DOHH2 (cell line): Measurements from ENCODE around the gene GOLGA5.
A peak's percentile ranks its signal among the peaks of the same experiment; 100 is the strongest.

ENCODE experiments used
- H3F3A ChIP-seq: fragments of 200-600 bp; sonication (generic), shearing (Covaris generic); 2 replicates; pipeline ENCODE4 v1.6.0; 2016; ENCODE audit warnings: antibody characterized with exemption, mild to moderate bottlenecking; ENCODE audit not compliant: control insufficient read depth, insufficient read depth
- H3K27ac ChIP-seq: fragments of 200-600 bp; sonication (generic); 2 replicates; pipeline ENCODE4 v1.5.1; 2014; ENCODE audit warnings: low read depth, mild to moderate bottlenecking, low read length, moderate library complexity
- H3K27me3 ChIP-seq: fragments of 200-600 bp; sonication (generic); 2 replicates; pipeline ENCODE4 v1.6.1; 2014; ENCODE audit warnings: mild to moderate bottlenecking, low read length, mixed read lengths; ENCODE audit not compliant: control insufficient read depth
- H3K36me3 ChIP-seq: fragments of 200-600 bp; sonication (generic); 2 replicates; pipeline ENCODE4 v1.6.1; 2014; ENCODE audit warnings: mild to moderate bottlenecking, low read length, moderate library complexity, mixed read lengths; ENCODE audit not compliant: control insufficient read depth
- H3K4me1 ChIP-seq: fragments of 200-600 bp; sonication (generic); 2 replicates; pipeline ENCODE4 v1.6.1; 2014; ENCODE audit warnings: mild to moderate bottlenecking, low read length, mixed read lengths; ENCODE audit not compliant: control insufficient read depth
- H3K4me2 ChIP-seq: fragments of 200-600 bp; sonication (generic); 2 replicates; pipeline ENCODE4 v1.6.0; 2014; ENCODE audit warnings: mild to moderate bottlenecking, low read length, moderate library complexity
- H3K4me3 ChIP-seq: fragments of 200-600 bp; sonication (generic); 2 replicates; pipeline ENCODE4 v1.5.1; 2014; ENCODE audit warnings: mild to moderate bottlenecking, low read length, mixed read lengths
- H3K79me2 ChIP-seq: fragments of 200-600 bp; sonication (generic); 2 replicates; pipeline ENCODE4 v1.6.1; 2014; ENCODE audit warnings: mild to moderate bottlenecking, low read length, mixed read lengths; ENCODE audit not compliant: control insufficient read depth
- H3K9me2 ChIP-seq: fragments of 200-600 bp; sonication (generic); replicated peaks from 2 replicates; pipeline ENCODE4 v1.6.1; 2014; ENCODE audit warnings: mild to moderate bottlenecking, low read length, mixed read lengths; ENCODE audit not compliant: control insufficient read depth
- H3K9me3 ChIP-seq: fragments of 200-600 bp; sonication (generic); 2 replicates; pipeline ENCODE4 v1.6.1; 2014; ENCODE audit warnings: antibody characterized with exemption, low read length, mixed read lengths; ENCODE audit not compliant: control insufficient read depth, insufficient read depth
- H4K20me1 ChIP-seq: fragments of 200-600 bp; sonication (generic); 2 replicates; pipeline ENCODE4 v1.6.0; 2014; ENCODE audit warnings: low read depth, mild to moderate bottlenecking, antibody characterized with exemption, low read length, moderate library complexity; ENCODE audit not compliant: control insufficient read depth, insufficient read depth
- CTCF ChIP-seq: fragments of 200-600 bp; sonication (generic); IDR thresholded peaks from one replicate; pipeline ENCODE4 v1.5.1; 2014; ENCODE audit warnings: antibody characterized with exemption, mild to moderate bottlenecking, low read depth, low read length; ENCODE audit not compliant: poor library complexity, severe bottlenecking
- EZH2phosphoT487 ChIP-seq: fragments of 200-600 bp; sonication (generic); IDR thresholded peaks from 2 replicates; pipeline ENCODE4 v1.6.1; 2017; ENCODE audit warnings: borderline replicate concordance, mild to moderate bottlenecking, antibody characterized with exemption, low read length, moderate library complexity, mixed read lengths

The GOLGA5 gene

GRCh38 chr14:92794961-92795360, 856 bp downstream of the GOLGA5 start:
- Histone ChIP-seq H3K4me3 (peak overlapping the region; percentile 92), H3K27ac (no peak overlapping the region), H3K36me3 (peaks cover 32% of the 10 kb centered on the region), H3K4me2 (peak overlapping the region; percentile 72), H3K79me2 (peaks cover 47% of the 10 kb centered on the region), H3F3A (no peaks in the 10 kb centered on the region), H4K20me1 (0 out of 2 replicates have a peak, but pooled peaks cover 2% of the 10 kb centered on the region), H3K9me2 (no peaks in the 10 kb centered on the region), H3K4me1 (peaks cover 25% of the 10 kb centered on the region), H3K9me3 (peaks cover 17% of the 10 kb centered on the region), H3K27me3 (no peaks in the 10 kb centered on the region)
- TF ChIP-seq EZH2phosphoT487 = no peak
- TF ChIP-seq CTCF = no peak

- TF ChIP-seq EZH2phosphoT487 (no peak), CTCF (no peak)
- H3F3A ChIP-seq = no peaks in the 10 kb centered on the region
- H3K79me2 ChIP-seq = peaks cover 77% of the 10 kb centered on the region
- H3K27me3 ChIP-seq = no peaks in the 10 kb centered on the region
- H3K36me3 ChIP-seq = peaks cover 47% of the 10 kb centered on the region
- peaks cover 7% of the 10 kb centered on the region for H3K9me3 ChIP-seq
- 0 out of 2 replicates have a peak, but pooled peaks cover 5% of the 10 kb centered on the region for H4K20me1 ChIP-seq
- no peak overlapping the region for H3K4me3 ChIP-seq
- no peaks in the 10 kb centered on the region for H3K9me2 ChIP-seq
- H3K4me2 ChIP-seq = no peak overlapping the region
- H3K27ac ChIP-seq = no peak overlapping the region
- peaks cover 29% of the 10 kb centered on the region for H3K4me1 ChIP-seq
Measured at GRCh38 chr14:92797935-92798653, 4.0 kb downstream of the GOLGA5 start.

- no peaks in the 10 kb centered on the region for H3K9me2 ChIP-seq
- peaks cover 85% of the 10 kb centered on the region for H3K79me2 ChIP-seq
- H3K4me2 ChIP-seq = no peak overlapping the region
- 0 out of 2 replicates have a peak, but pooled peaks cover 7% of the 10 kb centered on the region for H4K20me1 ChIP-seq
- H3K27me3 ChIP-seq = no peaks in the 10 kb centered on the region
- no peak overlapping the region for H3K27ac ChIP-seq
- peaks cover 50% of the 10 kb centered on the region for H3K36me3 ChIP-seq
- H3K4me1 ChIP-seq = peaks cover 23% of the 10 kb centered on the region
- H3K9me3 ChIP-seq = no peaks in the 10 kb centered on the region
- TF ChIP-seq EZH2phosphoT487 (no peak), CTCF (no peak)
- H3K4me3 ChIP-seq = no peak overlapping the region
- H3F3A ChIP-seq = no peaks in the 10 kb centered on the region
Measured at GRCh38 chr14:92798811-92799210, 4.7 kb downstream of the GOLGA5 start.
